ENCODE measurements around the gene IGSF23. TPM values are rescaled to one million over a fixed set of nuclear protein-coding genes. Genes with fewer than 3 reads are reported as not detected.

The IGSF23 gene
- total and polyA plus RNA-seq, 4 donors: 0.47 to 11.4 (median 3.3) TPM

DNA sequence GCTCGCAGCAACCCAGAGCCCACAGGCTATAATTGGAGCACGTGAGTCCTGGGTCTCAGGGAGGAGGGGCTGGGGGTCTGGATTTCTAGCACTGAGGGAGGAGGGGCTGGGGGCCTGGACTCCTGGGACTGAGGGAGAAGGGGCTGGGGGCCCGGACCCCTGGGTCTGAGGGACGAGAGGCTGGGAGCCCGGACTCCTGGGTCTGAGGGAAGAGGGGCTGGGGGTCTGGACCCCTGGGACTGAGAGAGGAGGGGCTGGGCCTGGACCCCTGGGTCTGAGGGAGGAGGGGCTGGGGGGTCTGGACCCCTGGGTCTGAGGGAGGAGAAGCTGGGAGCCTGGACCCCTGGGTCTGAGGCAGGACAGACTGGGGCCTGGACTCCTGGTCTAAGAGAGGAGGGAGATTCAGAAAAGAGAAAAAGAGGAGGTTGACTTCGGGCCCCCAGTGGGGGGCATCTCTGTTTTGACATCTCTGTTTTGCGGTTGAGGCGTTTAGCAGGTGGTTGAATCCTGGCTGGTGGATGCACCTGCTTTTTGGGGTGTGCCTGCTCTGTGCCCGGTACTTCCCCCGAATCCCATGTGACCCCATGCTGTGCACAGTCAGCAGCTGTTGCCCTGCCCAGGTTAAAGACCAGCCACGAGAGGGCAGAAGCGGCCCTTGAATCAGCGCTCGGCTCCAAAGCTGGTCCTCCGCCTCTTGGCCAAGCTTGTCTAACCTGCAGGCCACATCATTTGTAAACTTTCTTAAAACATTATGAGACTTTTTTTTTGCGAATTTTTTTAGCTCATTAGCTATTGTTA, 40.8 kb downstream of the IGSF23 start:
- TF ChIP-seq YY1 (IDR thresholded peaks at IDR 0.05) (no peak), FOXA2 (IDR thresholded peaks at IDR 0.05) (no peak), RAD21 (IDR thresholded peaks at IDR 0.05) (peak; percentile 87 to 90), GABPA (IDR thresholded peaks at IDR 0.05 in 1 of 2, conservative IDR thresholded peaks at IDR 0.05 in 1 of 2) (no peak), HNF4A (conservative IDR thresholded peaks at IDR 0.05) (peak in 1 of 2 donors; percentile 48), RXRA (IDR thresholded peaks at IDR 0.05) (peak in 1 of 2 donors; percentile 61), SP1 (IDR thresholded peaks at IDR 0.05) (peak; percentile 14)
- TF ChIP-seq, protein P1, sequence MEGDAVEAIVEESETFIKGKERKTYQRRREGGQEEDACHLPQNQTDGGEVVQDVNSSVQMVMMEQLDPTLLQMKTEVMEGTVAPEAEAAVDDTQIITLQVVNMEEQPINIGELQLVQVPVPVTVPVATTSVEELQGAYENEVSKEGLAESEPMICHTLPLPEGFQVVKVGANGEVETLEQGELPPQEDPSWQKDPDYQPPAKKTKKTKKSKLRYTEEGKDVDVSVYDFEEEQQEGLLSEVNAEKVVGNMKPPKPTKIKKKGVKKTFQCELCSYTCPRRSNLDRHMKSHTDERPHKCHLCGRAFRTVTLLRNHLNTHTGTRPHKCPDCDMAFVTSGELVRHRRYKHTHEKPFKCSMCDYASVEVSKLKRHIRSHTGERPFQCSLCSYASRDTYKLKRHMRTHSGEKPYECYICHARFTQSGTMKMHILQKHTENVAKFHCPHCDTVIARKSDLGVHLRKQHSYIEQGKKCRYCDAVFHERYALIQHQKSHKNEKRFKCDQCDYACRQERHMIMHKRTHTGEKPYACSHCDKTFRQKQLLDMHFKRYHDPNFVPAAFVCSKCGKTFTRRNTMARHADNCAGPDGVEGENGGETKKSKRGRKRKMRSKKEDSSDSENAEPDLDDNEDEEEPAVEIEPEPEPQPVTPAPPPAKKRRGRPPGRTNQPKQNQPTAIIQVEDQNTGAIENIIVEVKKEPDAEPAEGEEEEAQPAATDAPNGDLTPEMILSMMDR (IDR thresholded peaks at IDR 0.05; ENCODE audit: low read depth, low read length, missing input control): peak; percentile 71
- TF ChIP-seq, protein P2, sequence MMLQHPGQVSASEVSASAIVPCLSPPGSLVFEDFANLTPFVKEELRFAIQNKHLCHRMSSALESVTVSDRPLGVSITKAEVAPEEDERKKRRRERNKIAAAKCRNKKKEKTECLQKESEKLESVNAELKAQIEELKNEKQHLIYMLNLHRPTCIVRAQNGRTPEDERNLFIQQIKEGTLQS (IDR thresholded peaks at IDR 0.05): peak; percentile 21
- H3K4me3 ChIP-seq (ENCODE audit: low read depth in 1 of 3, low read length in 3 of 3): no peak overlapping the region
- no peak overlapping the region for H3K9ac ChIP-seq (ENCODE audit: low read depth in 1 of 2, low read length in 2 of 2)
- WGBS: 42% methylated on average over 16 of the region's 16 CpGs
- H3K27me3 ChIP-seq (ENCODE audit: control insufficient read depth in 4 of 4, insufficient read depth in 4 of 4, low read length in 3 of 4): no peaks in the 10 kb centered on the region
- peaks cover 2 to 19% (median 11%) of the 10 kb centered on the region in 4 donors for H3K4me1 ChIP-seq (ENCODE audit: control insufficient read depth in 4 of 4, insufficient read depth in 4 of 4, low read length in 3 of 4)
- H3K27ac ChIP-seq (ENCODE audit: low read depth in 1 of 2, low read length in 2 of 2): no peak overlapping the region
- DNase-seq (ENCODE audit: low spot score): peak; percentile 55
- peaks cover 6 to 77% (median 49%) of the 10 kb centered on the region in 4 donors for H3K36me3 ChIP-seq (ENCODE audit: control insufficient read depth in 4 of 4, insufficient read depth in 3 of 4, low read depth in 1 of 4, low read length in 3 of 4)
- H3K9me3 ChIP-seq (ENCODE audit: control insufficient read depth in 4 of 4, low read length in 3 of 4): no peaks in the 10 kb centered on the region

DNA sequence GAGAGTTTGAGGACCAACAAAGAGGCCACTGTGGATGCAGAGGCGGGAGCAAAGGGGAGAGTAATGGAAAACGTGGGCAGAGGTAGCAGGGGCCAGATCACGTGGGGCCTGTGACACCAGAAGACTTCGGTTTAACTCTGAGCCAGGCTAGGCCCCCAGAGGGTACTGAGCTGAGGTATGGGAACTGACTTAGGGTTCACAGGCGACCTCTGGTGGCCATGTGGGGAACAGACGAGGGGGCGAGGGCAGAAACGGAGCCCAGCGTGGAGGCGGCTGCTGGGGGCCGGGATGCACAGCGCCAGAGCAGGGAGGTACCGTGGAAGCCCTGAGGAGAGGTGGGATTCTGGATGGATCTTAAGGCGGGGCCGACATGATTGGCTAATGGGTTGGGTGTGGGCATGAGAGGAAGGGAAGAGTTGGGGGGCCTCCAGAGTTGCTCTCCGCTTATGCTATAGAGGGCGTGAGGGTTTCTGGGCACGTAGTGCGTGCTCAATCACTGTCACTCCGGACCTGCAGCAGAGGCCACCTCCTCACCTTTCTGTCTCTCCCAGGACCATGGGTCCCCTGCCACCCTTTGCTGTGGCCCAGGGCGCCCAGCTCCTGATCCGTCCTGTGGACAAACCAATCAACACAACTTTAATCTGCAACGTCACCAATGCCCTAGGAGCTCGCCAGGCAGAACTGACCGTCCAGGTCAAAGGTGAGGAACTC, 44.0 kb downstream of the IGSF23 start:
- peak; percentile 76 for DNase-seq (ENCODE audit: low spot score)
- TF ChIP-seq, protein P1 (IDR thresholded peaks at IDR 0.05; ENCODE audit: low read depth, low read length, missing input control): peak; percentile 79
- TF ChIP-seq RXRA (IDR thresholded peaks at IDR 0.05) (no peak), RAD21 (IDR thresholded peaks at IDR 0.05) (peak; percentile 73 to 88)
- Histone ChIP-seq H3K9me3 (ENCODE audit: control insufficient read depth in 4 of 4, low read length in 3 of 4) (no peaks in the 10 kb centered on the region), H3K27me3 (ENCODE audit: control insufficient read depth in 4 of 4, insufficient read depth in 4 of 4, low read length in 3 of 4) (no peaks in the 10 kb centered on the region), H3K27ac (ENCODE audit: low read depth in 1 of 2, low read length in 2 of 2) (no peak overlapping the region), H3K4me3 (ENCODE audit: low read depth in 1 of 3, low read length in 3 of 3) (no peak overlapping the region), H3K9ac (ENCODE audit: low read depth in 1 of 2, low read length in 2 of 2) (no peak overlapping the region), H3K4me1 (ENCODE audit: control insufficient read depth in 4 of 4, insufficient read depth in 4 of 4, low read length in 3 of 4) (peaks cover 2 to 12% (median 3%) of the 10 kb centered on the region in 4 donors), H3K36me3 (ENCODE audit: control insufficient read depth in 4 of 4, insufficient read depth in 3 of 4, low read depth in 1 of 4, low read length in 3 of 4) (peaks cover 6 to 78% (median 52%) of the 10 kb centered on the region in 4 donors)
- WGBS: 52% methylated on average over 25 of the region's 25 CpGs

Measured in liver (tissue), 9 donors.